Astrocyte of the cerebellum (primary cell): Measurements from ENCODE around the gene PLXNB2.

ENCODE experiments used
- DNase-seq: peaks from one replicate; pipeline ENCODE4 v3.0.0-alpha.2; 2011; ENCODE audit warnings: low read depth
- H3K4me3 ChIP-seq: 2 replicates; pipeline ENCODE4 v1.5.1; 2011; ENCODE audit warnings: mild to moderate bottlenecking, low read depth, low read length, moderate library complexity
- in situ Hi-C: cut with HindIII; loops from 2 replicates; pipeline ENCODE4 v1.10.0; 2017; ENCODE audit warnings: low sequenced_read_pairs
- TF ChIP-seq, protein P1 (sequence below): IDR thresholded peaks from 2 replicates; pipeline ENCODE4 v1.5.1; 2012; ENCODE audit warnings: low read length, low read depth, moderate library complexity, mild to moderate bottlenecking; ENCODE audit errors: missing control alignments

Gene PLXNB2

DNA sequence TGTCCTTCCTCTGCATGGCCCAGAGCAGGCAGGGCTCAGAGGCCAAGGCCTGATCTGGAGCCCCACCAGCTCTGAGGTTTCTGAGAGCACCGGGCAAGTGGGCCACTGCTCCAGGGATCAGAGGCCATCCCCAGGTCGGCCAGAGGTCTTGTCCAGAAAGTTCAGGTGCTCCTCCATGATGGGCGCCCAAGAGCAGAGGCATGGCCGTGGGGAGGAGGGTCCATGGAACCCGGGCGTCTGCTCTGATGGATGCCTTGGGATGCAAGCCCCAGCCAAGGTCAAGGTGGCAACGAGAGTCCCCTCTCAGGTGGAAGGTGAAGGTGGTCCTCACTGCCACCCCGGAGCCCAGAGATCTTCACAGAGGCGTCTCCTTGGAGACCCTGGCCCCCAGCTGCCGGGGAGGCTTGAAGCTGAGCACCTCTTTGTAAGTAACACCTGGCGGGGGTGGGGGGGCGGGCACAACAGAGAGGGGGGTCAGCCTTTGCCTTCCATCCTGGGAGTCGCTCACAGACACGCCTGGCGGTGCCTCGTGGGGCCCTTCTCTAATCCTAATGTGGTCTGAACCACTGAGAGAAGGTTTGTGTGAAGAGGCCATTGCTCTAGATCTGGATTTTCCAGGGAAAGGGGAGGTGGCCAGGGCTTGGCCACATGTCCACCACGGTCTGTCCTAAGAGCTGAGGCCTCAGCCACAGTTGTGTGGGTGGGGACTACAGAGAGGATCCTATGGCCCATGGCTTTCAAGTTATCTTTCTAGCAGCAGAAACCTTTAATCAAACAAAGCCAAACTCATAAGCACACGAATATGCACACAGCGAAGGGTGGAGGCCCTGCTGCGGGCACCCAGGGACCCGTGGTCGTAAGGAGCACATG is 54.2 kb downstream of the PLXNB2 start:
- no peak overlapping the region for H3K4me3 ChIP-seq
- TF ChIP-seq, protein P1, sequence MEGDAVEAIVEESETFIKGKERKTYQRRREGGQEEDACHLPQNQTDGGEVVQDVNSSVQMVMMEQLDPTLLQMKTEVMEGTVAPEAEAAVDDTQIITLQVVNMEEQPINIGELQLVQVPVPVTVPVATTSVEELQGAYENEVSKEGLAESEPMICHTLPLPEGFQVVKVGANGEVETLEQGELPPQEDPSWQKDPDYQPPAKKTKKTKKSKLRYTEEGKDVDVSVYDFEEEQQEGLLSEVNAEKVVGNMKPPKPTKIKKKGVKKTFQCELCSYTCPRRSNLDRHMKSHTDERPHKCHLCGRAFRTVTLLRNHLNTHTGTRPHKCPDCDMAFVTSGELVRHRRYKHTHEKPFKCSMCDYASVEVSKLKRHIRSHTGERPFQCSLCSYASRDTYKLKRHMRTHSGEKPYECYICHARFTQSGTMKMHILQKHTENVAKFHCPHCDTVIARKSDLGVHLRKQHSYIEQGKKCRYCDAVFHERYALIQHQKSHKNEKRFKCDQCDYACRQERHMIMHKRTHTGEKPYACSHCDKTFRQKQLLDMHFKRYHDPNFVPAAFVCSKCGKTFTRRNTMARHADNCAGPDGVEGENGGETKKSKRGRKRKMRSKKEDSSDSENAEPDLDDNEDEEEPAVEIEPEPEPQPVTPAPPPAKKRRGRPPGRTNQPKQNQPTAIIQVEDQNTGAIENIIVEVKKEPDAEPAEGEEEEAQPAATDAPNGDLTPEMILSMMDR: no peak
- no peak for DNase-seq
- in situ Hi-C loops: no loop called here

DNA sequence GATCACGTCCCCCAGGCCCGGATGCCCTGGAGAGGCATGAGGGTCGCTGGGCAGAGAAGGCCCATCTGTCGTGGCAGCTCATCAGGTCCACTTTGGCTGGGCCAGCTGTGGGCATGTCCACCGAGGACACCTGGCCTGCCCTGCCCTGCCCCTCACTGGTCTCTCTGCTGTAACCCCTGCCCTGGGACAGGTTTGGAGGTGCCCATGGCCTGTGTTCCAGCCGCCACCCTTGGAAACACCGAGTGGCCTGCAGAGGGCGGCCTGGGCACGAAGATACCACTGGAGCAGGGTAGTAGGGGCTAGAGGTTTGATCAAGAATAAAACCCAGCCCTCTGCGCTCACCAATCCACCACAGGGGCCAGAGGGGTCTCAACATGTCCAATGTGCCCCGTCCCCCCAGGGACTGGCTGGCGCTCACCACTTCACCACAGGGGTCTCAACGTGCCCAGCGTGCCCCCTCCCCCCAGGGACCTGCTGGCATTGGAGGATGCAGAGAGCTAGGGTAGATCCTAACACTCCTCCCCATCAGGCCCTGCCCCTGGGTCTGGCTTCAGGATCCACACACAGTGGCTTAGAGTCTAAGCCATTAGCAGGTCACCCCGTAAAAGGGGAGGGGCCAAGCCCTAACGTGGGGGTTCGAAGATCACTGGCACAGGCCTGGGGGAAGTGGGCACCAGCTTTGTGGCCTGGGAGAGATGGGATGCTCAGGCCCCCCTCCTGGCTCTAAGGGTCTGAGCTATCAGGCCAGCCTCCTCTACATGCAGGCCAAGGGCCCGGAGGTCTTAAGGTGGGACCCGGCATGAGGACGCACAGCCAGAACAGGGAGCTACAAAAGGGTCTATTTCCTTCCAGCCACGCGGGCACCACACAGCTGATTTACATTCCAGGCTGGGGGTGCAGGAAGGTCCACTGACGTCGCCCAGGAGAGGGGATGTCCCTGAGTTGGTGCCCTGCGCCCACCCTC is 55.1 kb downstream of the PLXNB2 start:
- in situ Hi-C loops: no loop called here
- no peak overlapping the region for H3K4me3 ChIP-seq
- no peak for DNase-seq
- TF ChIP-seq, protein P1: peak; percentile 72

DNA sequence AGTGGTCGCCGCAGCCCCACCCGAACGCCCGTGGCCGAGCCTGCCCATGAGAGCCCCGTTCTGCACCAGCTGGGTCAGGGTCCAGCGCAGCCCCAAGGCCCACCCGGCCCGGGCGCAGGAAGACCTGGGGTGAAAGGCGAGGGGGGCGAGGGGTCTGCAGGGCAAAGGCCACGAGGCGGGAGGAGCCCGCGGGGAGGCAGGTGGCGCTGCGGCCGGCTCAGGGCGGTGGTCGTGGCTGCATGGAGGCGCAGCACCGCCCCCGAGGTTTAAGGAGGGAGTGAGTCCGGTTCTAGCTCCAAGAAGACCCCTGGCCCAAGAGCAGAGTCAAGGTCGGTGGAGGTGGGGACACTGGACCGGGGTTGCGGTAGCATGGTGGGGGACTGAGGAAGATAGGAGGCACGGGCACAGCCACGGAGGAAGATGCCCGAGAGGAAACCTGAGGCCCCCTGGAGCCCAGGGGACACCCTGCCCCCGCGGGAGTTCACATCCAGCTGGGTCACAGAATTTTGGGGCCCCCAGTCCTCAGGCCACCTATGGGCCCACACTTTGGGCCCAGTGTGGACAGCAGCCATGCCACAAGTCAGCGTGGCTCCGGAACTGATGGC is 55.9 kb downstream of the PLXNB2 start:
- TF ChIP-seq, protein P1: no peak
- in situ Hi-C loops: no loop called here
- H3K4me3 ChIP-seq: peak overlapping the region; percentile 63
- no peak for DNase-seq

DNA sequence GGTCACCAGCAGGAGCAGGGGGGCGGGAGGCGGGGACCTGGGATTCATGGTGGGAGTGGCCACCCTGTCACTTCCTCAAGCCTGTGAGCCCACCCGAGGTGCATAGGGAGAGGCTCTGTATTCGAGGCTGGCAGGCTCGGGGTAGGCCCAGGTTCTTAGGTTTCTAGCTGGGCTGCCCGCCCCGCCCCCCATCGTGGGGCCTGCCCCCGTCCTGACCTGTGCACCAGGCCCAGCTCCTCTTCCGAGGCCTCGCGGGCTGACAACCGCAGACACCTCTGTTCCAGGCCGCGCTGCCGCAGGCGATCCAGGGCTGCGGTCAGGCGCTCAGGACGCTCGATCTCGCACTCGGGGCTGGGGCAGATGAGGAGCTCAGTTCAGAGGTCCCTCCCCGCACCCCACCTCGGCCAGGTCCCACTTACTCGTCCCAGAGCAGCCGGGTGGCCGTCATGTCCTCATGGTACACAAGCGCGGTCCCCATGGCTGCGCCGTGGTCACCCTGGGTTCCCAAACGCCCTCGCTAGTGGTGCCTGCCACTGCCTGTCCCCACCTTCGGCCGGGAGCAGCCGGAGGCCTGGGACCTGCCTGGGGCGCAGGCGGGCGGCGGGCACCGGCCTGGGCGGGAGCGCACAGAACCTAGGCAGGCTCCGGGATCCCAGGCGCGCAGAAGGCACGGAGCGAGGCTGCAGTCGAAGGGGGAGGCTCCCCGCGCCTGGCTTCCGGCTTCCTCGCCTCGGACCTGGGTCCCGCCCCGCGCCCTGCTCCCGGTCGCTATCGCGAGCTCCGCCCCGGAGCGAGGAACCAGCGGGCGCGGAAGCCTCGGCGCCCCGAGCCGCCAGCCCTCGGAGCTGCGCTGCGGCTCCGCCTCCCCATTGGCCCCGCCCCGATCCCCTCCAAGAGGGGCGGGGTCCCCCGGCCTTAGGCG is 56.6 kb downstream of the PLXNB2 start, which contains the start of gene HDAC10:
HDAC10 (minus strand) TSS at position 711 of the 922 bp plus-strand sequence; CDS start at position 478, 233 bp downstream.
- TF ChIP-seq, protein P1: no peak
- peak within 1 kb of the TSS; percentile 63 for H3K4me3 ChIP-seq
- DNase-seq: no peak
- in situ Hi-C loops: no loop called here

DNA sequence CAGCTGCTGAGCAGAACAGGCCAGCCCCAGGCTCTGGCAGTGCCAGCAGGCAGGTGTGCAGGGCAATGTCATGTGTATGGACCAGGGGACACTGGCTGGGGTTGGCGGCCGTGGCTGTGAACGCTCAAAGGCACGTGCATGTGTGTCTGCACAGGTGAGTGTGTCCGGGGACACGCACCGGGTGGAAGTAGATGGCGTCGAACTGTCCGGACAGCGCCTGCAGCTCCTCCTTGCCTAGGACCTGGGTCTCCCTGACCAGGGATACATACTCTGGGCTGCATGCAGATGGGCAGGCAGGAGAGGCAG is 57.2 kb downstream of the PLXNB2 start:
- TF ChIP-seq, protein P1: no peak
- no peak for DNase-seq
- in situ Hi-C loops: no loop called here
- H3K4me3 ChIP-seq: peak overlapping the region; percentile 63
